ENCODE results near the gene MAP2K4. TPM values are rescaled to one million over a fixed set of nuclear protein-coding genes. Genes with fewer than 3 reads are reported as not detected.
A peak's percentile ranks its signal among the peaks of the same experiment; 100 is the strongest.

MAP2K4 gene
- total and polyA plus RNA-seq, 2 of the 8 experiments (the other 6 are each of a cell fraction or from before 2014, with no cell fraction given) = 14.2 to 37.3 TPM

- Histone ChIP-seq H3K4ac (replicated peaks; ENCODE audit: insufficient read length, low read depth, low read length) (no peak overlapping the region), H3K4me3 (ENCODE audit: extremely low read depth in 1 of 4, insufficient read depth in 2 of 4, low read depth in 3 of 4, low read length in 4 of 4) (no peak overlapping the region), H3K9ac (replicated peaks in 1 of 4; ENCODE audit: extremely low read depth in 1 of 4, low read depth in 3 of 4, low read length in 3 of 4) (no peak overlapping the region), H3K79me1 (ENCODE audit: low read depth, low read length) (no peaks in the 10 kb centered on the region), H2BK15ac (ENCODE audit: low read length) (no peak overlapping the region), H3K27me3 (replicated peaks in 1 of 4; ENCODE audit: control insufficient read depth in 3 of 4, extremely low read depth in 1 of 4, insufficient read depth in 3 of 4, low read length in 3 of 4) (no peaks in the 10 kb centered on the region), H3K9me3 (ENCODE audit: insufficient read depth in 2 of 2, low read depth in 1 of 2, low read length in 1 of 2) (no peaks in the 10 kb centered on the region), H3K4me1 (replicated peaks in 1 of 4; ENCODE audit: control insufficient read depth in 3 of 4, insufficient read depth in 4 of 4, low read length in 3 of 4) (no peaks in the 10 kb centered on the region), H2BK20ac (ENCODE audit: low read length) (no peak overlapping the region), H2AFZ (ENCODE audit: low read length) (no peak overlapping the region), H3K23me2 (ENCODE audit: low read depth, low read length) (no peaks in the 10 kb centered on the region), H2BK120ac (replicated peaks; ENCODE audit: low read depth, low read length) (no peak overlapping the region), H3K4me2 (ENCODE audit: insufficient read depth in 1 of 2, low read depth in 2 of 2, low read length in 2 of 2) (no peak overlapping the region), H2BK12ac (ENCODE audit: low read depth, low read length) (no peak overlapping the region), H3K14ac (ENCODE audit: insufficient read length) (no peak overlapping the region), H4K5ac (ENCODE audit: insufficient read length, low read depth, low read length) (no peak overlapping the region), H2BK5ac (ENCODE audit: low read depth, low read length) (no peak overlapping the region), H3K36me3 (ENCODE audit: control insufficient read depth in 2 of 4, insufficient read depth in 4 of 4, low read length in 3 of 4) (peaks cover 0 to 4% (median 0%) of the 10 kb centered on the region in 4 experiments; a peak in 2 of 8 replicates), H4K91ac (replicated peaks; ENCODE audit: insufficient read length, low read length) (no peak overlapping the region), H2AK5ac (ENCODE audit: low read depth, low read length) (no peak overlapping the region), H4K20me1 (replicated peaks in 1 of 2; ENCODE audit: control insufficient read depth in 1 of 2, insufficient read depth in 2 of 2, low read length in 2 of 2) (no peaks in the 10 kb centered on the region), H3K56ac (replicated peaks; ENCODE audit: insufficient read length, low read depth, low read length) (no peak overlapping the region), H3K79me2 (ENCODE audit: control insufficient read depth in 1 of 2, insufficient read depth in 2 of 2, low read length in 2 of 2) (peaks cover 0 to 57% of the 10 kb centered on the region in 2 experiments; a peak in 2 of 4 replicates), H4K8ac (ENCODE audit: extremely low read depth, insufficient read depth, low read length) (no peak overlapping the region), H3K27ac (ENCODE audit: low read depth, low read length) (no peak overlapping the region), H3K23ac (ENCODE audit: insufficient read length) (no peak overlapping the region), H3K18ac (ENCODE audit: extremely low read depth, low read length) (no peak overlapping the region)
- 98% methylated on average over 3 of the region's 3 CpGs; no CpG with 5 or more reads in 1 of the 2 experiments for WGBS, 2 experiments (ENCODE audit: extremely low coverage in 1 of 2, insufficient coverage in 1 of 2, insufficient read length in 1 of 2, insufficient replicate concordance in 2 of 2, low coverage in 1 of 2, low lambda C conversion rate in 2 of 2, missing lambda C conversion rate in 1 of 2)
- POLR2A ChIA-PET (ENCODE audit: partially characterized antibody) = no interaction called here
- CTCF ChIA-PET (ENCODE audit: partially characterized antibody) = interaction anchor here (0.6 to 1.3 kb wide), 3 partner anchors 10 to 129 kb away, joined by 3 to 5 read pairs (median 4); no protein-coding TSS in a partner anchor
- FAIRE-seq = no peak
- no peak for DNase-seq (ENCODE audit: low read depth in 1 of 2, low spot score in 2 of 2)
- TF ChIP-seq SIN3A (conservative IDR thresholded peaks at IDR 0.05 in 1 of 2, IDR thresholded peaks at IDR 0.05 in 1 of 2; ENCODE audit: low read depth in 1 of 2, low read length in 2 of 2) (no peak), KDM1A (IDR thresholded peaks at IDR 0.05; ENCODE audit: borderline replicate concordance, low read length) (peak; percentile 79; the same call in 1 of the 2 replicates)
Observed at GRCh38 chr17:12062249-12062648, 41.6 kb downstream of the MAP2K4 start.
